Metanephros (tissue), 1 donor: ENCODE measurements around the gene APOC4. TPM values are rescaled to one million over a fixed set of nuclear protein-coding genes. Genes with fewer than 3 reads are reported as not detected.

Source experiments
- total RNA-seq: library from RNA; depleted of rRNA; stranded (reverse); fragments of >200 nt; gene quantifications from one replicate; pipeline ENCODE4 v1.2.3, GENCODE V29; 2014

The APOC4 gene, protein sequence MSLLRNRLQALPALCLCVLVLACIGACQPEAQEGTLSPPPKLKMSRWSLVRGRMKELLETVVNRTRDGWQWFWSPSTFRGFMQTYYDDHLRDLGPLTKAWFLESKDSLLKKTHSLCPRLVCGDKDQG
- total RNA-seq, result not detected

DNA sequence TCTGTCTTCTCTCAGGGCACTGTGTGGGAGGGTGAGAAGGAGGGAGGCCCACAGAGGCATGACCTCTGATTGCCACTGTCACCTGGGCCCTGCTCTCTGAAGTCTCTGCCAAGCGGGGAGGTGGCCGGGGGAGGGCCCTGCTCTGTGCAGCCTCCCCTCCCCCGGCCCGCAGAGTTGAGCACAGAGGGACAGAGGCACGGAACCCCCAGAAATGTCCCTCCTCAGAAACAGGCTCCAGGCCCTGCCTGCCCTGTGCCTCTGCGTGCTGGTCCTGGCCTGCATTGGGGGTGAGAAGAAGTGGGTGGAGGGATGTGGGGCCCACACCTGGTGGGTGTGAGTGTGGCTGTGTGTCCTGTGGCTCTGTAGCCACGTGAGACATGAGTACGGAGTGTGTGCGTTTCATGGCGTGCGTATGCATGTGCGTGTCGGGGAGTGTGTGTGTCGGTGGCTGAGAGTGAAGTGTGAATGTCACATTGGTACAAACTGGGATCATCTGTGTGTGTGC lies at the start of gene APOC4:
APOC4 (plus strand) TSS at position 171 of the 505 bp plus-strand sequence; CDS start at position 212, 41 bp downstream.

DNA sequence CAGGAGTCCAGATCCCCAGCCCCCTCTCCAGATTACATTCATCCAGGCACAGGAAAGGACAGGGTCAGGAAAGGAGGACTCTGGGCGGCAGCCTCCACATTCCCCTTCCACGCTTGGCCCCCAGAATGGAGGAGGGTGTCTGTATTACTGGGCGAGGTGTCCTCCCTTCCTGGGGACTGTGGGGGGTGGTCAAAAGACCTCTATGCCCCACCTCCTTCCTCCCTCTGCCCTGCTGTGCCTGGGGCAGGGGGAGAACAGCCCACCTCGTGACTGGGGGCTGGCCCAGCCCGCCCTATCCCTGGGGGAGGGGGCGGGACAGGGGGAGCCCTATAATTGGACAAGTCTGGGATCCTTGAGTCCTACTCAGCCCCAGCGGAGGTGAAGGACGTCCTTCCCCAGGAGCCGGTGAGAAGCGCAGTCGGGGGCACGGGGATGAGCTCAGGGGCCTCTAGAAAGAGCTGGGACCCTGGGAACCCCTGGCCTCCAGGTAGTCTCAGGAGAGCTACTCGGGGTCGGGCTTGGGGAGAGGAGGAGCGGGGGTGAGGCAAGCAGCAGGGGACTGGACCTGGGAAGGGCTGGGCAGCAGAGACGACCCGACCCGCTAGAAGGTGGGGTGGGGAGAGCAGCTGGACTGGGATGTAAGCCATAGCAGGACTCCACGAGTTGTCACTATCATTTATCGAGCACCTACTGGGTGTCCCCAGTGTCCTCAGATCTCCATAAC lies 36.4 kb upstream of the APOC4 start, which contains the start of gene APOE:
APOE (plus strand) TSS at position 360 of the 724 bp plus-strand sequence. CDS start 829 bp downstream, outside the sequence.

DNA sequence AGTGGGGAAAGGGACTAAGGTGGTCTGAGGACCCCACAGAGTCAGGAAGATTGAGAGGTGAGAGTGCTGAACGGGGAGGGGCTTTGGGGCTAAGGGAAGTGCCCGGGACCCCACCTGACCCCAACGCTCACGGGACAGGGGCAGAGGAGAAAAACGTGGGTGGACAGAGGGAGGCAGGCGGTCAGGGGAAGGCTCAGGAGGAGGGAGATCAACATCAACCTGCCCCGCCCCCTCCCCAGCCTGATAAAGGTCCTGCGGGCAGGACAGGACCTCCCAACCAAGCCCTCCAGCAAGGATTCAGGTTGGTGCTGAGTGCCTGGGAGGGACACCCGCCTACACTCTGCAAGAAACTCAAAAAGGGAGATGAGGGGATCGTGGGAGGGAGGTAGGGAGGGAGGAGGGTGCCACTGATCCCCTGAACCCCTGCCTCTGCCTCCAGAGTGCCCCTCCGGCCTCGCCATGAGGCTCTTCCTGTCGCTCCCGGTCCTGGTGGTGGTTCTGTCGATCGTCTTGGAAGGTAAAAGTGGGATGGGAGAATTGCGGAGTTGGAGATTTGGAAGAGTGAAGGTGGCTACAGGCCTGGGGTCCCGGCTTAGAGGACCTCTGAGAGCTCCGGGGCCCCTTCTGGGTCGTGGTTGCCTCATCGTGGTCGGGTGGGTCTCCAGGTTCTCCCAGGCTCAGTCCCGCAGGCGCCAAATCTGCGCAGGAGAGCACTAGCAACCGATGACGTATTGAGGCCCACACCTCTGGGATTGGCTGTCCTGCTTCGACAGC lies 27.4 kb upstream of the APOC4 start, which contains the start of gene APOC1:
APOC1 (plus strand) TSS at position 176 of the 774 bp plus-strand sequence; CDS start at position 460, 284 bp downstream.

DNA sequence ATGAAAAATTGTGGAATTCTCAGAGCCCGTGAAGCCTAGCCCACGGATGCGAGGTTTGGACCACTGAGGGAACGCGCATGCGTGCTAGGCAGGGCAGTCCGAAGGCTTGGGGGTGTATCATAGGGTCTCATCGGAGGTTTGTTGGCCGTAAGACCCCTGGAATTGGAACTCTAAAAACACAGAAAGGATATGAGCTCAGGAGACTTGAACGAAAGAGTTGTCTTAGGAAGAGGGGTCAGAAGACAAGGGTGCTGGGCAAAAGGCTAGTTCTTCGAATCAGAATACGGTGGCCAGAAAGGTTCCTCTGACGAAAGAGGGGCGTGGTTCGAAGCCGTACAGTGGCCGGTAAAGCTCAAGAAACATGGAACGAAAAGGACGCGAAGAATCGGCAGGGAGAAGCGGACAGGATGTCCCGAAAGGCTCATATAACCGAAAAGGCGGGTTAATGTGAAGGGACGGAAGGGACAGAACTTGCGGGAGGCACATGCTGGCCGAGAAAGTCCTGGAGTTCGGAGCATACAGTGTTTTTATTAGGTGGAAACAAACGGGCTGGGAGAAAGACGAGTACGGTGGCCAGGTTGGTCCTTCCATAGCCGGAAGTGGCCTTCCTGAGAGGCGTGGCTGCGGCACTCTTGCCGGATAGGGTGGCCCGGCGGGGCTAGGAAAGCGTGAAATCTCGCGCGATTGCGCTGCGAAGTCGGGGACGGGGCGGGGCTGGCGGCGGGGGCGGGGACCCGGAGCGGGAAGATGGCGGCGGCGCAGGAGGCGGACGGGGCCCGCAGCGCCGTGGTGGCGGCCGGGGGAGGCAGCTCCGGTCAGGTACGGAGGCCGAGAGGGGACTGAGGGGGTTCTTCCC lies 12.8 kb downstream of the APOC4 start, which contains the start of gene CLPTM1:
CLPTM1 (plus strand) TSS at position 732 of the 856 bp plus-strand sequence; CDS start at position 748, 16 bp downstream.

Other genes with a start within 250 kb of the APOC4 start
- gene CEACAM16, start 243.1 kb upstream of the APOC4 start, total RNA-seq, result not detected
- 15.7 TPM for gene BCL3, start 193.5 kb upstream of the APOC4 start, total RNA-seq
- 8.8 TPM for gene CBLC, start 164.3 kb upstream of the APOC4 start, total RNA-seq
- gene BCAM, start 133.1 kb upstream of the APOC4 start, total RNA-seq, result 467 TPM
- 119 TPM for gene NECTIN2, start 95.9 kb upstream of the APOC4 start, total RNA-seq
- 36.9 TPM for gene TOMM40, start 51.0 kb upstream of the APOC4 start, total RNA-seq
- 235 TPM for gene APOE, start 36.4 kb upstream of the APOC4 start, total RNA-seq
- 3.5 TPM for gene APOC1, start 27.6 kb upstream of the APOC4 start, total RNA-seq
- 1.2 TPM for gene APOC2, start 3.8 kb downstream of the APOC4 start, total RNA-seq
- 92.5 TPM for gene CLPTM1, start 13.1 kb downstream of the APOC4 start, total RNA-seq
- gene RELB, start 59.2 kb downstream of the APOC4 start, total RNA-seq, result 14.4 TPM
- 30.4 TPM for gene CLASRP, start 96.8 kb downstream of the APOC4 start, total RNA-seq
- gene ZNF296, start 134.2 kb downstream of the APOC4 start, total RNA-seq, result 0.58 TPM
- 12.2 TPM for gene GEMIN7, start 137.0 kb downstream of the APOC4 start, total RNA-seq
- gene PPP1R37, start 150.9 kb downstream of the APOC4 start, total RNA-seq, result 34.4 TPM
- gene NKPD1, start 218.7 kb downstream of the APOC4 start, total RNA-seq, result 0.12 TPM
- 23.9 TPM for gene TRAPPC6A, start 236.0 kb downstream of the APOC4 start, total RNA-seq
- gene BLOC1S3, start 236.5 kb downstream of the APOC4 start, total RNA-seq, result 6.9 TPM